ENCODE data around the gene PAF1. TPM values are rescaled to one million over a fixed set of nuclear protein-coding genes. Genes with fewer than 3 reads are reported as not detected.

Gene PAF1
- total RNA-seq, 1 donor from 2014 or later: 15.6 TPM

- no peak overlapping the region for H2AFZ ChIP-seq (replicated peaks)
- H3K4me3 Mint-ChIP-seq: no peak overlapping the region
- no peak overlapping the region for H3K4me2 ChIP-seq
- peaks cover 4% of the 10 kb centered on the region for H3K27me3 Mint-ChIP-seq (ENCODE audit: insufficient read depth, low read depth)
- H3K4me3 ChIP-seq: no peak overlapping the region
- no peaks in the 10 kb centered on the region for H3K4me1 ChIP-seq
- H3F3A ChIP-seq (ENCODE audit: low read depth): peaks cover 2% of the 10 kb centered on the region
- H4K20me1 ChIP-seq (ENCODE audit: low read depth): peaks cover 19% of the 10 kb centered on the region
- no peaks in the 10 kb centered on the region for H3K36me3 ChIP-seq
- H3K9me3 ChIP-seq (ENCODE audit: low read depth): no peaks in the 10 kb centered on the region
- H3K27ac Mint-ChIP-seq: no peak overlapping the region
- H3K9me3 Mint-ChIP-seq: no peaks in the 10 kb centered on the region
- no peak overlapping the region for H3K9ac ChIP-seq
- H3K27ac ChIP-seq: no peak overlapping the region
- TF ChIP-seq EZH2 (IDR thresholded peaks at IDR 0.05): no peak
- TF ChIP-seq EZH2phosphoT487 (IDR thresholded peaks at IDR 0.05): no peak
- TF ChIP-seq, protein P1, sequence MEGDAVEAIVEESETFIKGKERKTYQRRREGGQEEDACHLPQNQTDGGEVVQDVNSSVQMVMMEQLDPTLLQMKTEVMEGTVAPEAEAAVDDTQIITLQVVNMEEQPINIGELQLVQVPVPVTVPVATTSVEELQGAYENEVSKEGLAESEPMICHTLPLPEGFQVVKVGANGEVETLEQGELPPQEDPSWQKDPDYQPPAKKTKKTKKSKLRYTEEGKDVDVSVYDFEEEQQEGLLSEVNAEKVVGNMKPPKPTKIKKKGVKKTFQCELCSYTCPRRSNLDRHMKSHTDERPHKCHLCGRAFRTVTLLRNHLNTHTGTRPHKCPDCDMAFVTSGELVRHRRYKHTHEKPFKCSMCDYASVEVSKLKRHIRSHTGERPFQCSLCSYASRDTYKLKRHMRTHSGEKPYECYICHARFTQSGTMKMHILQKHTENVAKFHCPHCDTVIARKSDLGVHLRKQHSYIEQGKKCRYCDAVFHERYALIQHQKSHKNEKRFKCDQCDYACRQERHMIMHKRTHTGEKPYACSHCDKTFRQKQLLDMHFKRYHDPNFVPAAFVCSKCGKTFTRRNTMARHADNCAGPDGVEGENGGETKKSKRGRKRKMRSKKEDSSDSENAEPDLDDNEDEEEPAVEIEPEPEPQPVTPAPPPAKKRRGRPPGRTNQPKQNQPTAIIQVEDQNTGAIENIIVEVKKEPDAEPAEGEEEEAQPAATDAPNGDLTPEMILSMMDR (IDR thresholded peaks at IDR 0.05): no peak
- H3K36me3 Mint-ChIP-seq: peaks cover 25% of the 10 kb centered on the region
- H3K27me3 ChIP-seq: no peaks in the 10 kb centered on the region
- H3K4me1 Mint-ChIP-seq: peaks cover 10% of the 10 kb centered on the region
- H3K79me2 ChIP-seq (ENCODE audit: low read depth): peaks cover 13% of the 10 kb centered on the region
- DNase-seq (ENCODE audit: low spot score): no peak
Measured at GRCh38 chr19:39420769-39421168, 29.9 kb upstream of the PAF1 start.

DNA sequence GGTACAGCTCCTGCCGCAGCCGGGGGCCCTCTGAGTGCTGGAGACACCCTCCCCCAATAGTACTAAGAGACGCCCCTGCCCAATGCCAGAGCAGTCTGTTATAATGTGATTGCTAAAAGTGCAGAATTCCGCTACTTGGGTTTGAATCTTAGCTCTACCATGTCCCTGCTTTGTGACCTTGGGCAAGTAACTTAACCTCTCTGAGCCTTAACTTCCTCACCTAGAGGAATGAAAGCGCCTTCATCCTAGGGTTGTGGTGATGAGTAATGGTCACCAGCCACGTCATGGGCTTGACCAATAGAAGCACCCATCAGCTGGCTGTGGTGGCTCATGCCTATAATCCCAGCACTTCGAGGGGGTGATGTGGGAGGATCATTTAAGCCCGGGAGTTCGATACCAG, 28.1 kb upstream of the PAF1 start:
- Histone ChIP-seq H3K36me3 (no peaks in the 10 kb centered on the region), H3K9me3 (ENCODE audit: low read depth) (no peaks in the 10 kb centered on the region), H3K4me2 (no peak overlapping the region), H4K20me1 (ENCODE audit: low read depth) (peaks cover 33% of the 10 kb centered on the region), H3F3A (ENCODE audit: low read depth) (peaks cover 4% of the 10 kb centered on the region), H2AFZ (replicated peaks) (no peak overlapping the region), H3K4me3 (no peak overlapping the region), H3K79me2 (ENCODE audit: low read depth) (peaks cover 31% of the 10 kb centered on the region), H3K27me3 (no peaks in the 10 kb centered on the region), H3K4me1 (peaks cover 11% of the 10 kb centered on the region), H3K9ac (no peak overlapping the region), H3K27ac (no peak overlapping the region)
- DNase-seq (ENCODE audit: low spot score): no peak
- Mint-ChIP-seq H3K4me1 (peaks cover 23% of the 10 kb centered on the region), H3K36me3 (peaks cover 24% of the 10 kb centered on the region), H3K27ac (no peak overlapping the region), H3K27me3 (ENCODE audit: insufficient read depth, low read depth) (no peaks in the 10 kb centered on the region), H3K4me3 (no peak overlapping the region), H3K9me3 (no peaks in the 10 kb centered on the region)
- TF ChIP-seq, protein P1 (IDR thresholded peaks at IDR 0.05): no peak
- no peak for TF ChIP-seq EZH2phosphoT487 (IDR thresholded peaks at IDR 0.05)
- no peak for TF ChIP-seq EZH2 (IDR thresholded peaks at IDR 0.05)

- Histone ChIP-seq H3K9ac (no peak overlapping the region), H3F3A (ENCODE audit: low read depth) (peaks cover 15% of the 10 kb centered on the region), H3K36me3 (no peaks in the 10 kb centered on the region), H3K9me3 (ENCODE audit: low read depth) (no peaks in the 10 kb centered on the region), H4K20me1 (ENCODE audit: low read depth) (peaks cover 34% of the 10 kb centered on the region), H3K27me3 (no peaks in the 10 kb centered on the region), H3K4me1 (peaks cover 11% of the 10 kb centered on the region), H3K27ac (no peak overlapping the region), H3K4me3 (no peak overlapping the region), H3K4me2 (no peak overlapping the region), H2AFZ (replicated peaks) (no peak overlapping the region), H3K79me2 (ENCODE audit: low read depth) (peaks cover 41% of the 10 kb centered on the region)
- H3K27me3 Mint-ChIP-seq (ENCODE audit: insufficient read depth, low read depth): peaks cover 2% of the 10 kb centered on the region
- DNase-seq (ENCODE audit: low spot score): no peak
- peaks cover 25% of the 10 kb centered on the region for H3K4me1 Mint-ChIP-seq
- no peak overlapping the region for H3K27ac Mint-ChIP-seq
- H3K36me3 Mint-ChIP-seq: peaks cover 18% of the 10 kb centered on the region
- TF ChIP-seq EZH2 (IDR thresholded peaks at IDR 0.05) (no peak), EZH2phosphoT487 (IDR thresholded peaks at IDR 0.05) (no peak)
- TF ChIP-seq, protein P1 (IDR thresholded peaks at IDR 0.05): no peak
- H3K4me3 Mint-ChIP-seq: no peak overlapping the region
- H3K9me3 Mint-ChIP-seq: no peaks in the 10 kb centered on the region
Measured at GRCh38 chr19:39417463-39418181, 26.7 kb upstream of the PAF1 start.

Data from neural progenitor cell (in vitro differentiated cells).